Stomach (tissue), 9 donors: ENCODE data around the gene RTKN. TPM values are rescaled to one million over a fixed set of nuclear protein-coding genes. Genes with fewer than 3 reads are reported as not detected.

Experiments used
- DNase-seq, 2 donors: peaks; one replicate each; pipeline versions ENCODE4 v3.0.0 to v3.0.0-alpha.2; 2013 to 2019
- H3K27ac ChIP-seq, 5 donors: fragments of 200-600 bp in 4 of 5; sonication (generic) in 4 of 5; one replicate each; pipeline ENCODE4 v1.5.1; 2013 to 2019; ENCODE audit warnings: mild to moderate bottlenecking in 1 of 5, moderate library complexity in 1 of 5
- H3K27me3 ChIP-seq, 3 donors: fragments of 200-600 bp; sonication (generic); one replicate each; pipeline ENCODE4 v1.5.1; 2017 to 2019; ENCODE audit warnings: mixed run types in 1 of 3
- H3K36me3 ChIP-seq, 4 donors: fragments of 200-600 bp; sonication (generic); 1 replicate in 3 of 4; 2 replicates in 1 of 4; pipeline ENCODE4 v1.5.1; 2016 to 2019
- H3K4me1 ChIP-seq, 4 donors: fragments of 200-600 bp; sonication (generic); one replicate each; pipeline ENCODE4 v1.5.1; 2016 to 2019
- H3K4me3 ChIP-seq, 4 donors: fragments of 200-600 bp; sonication (generic) in 3 of 4; one replicate each; pipeline ENCODE4 v1.5.1; 2016 to 2019; ENCODE audit warnings: mild to moderate bottlenecking in 1 of 4
- H3K9me3 ChIP-seq, 4 donors: fragments of 200-600 bp; sonication (generic); one replicate each; pipeline ENCODE4 v1.5.1; 2016 to 2019
- CTCF ChIP-seq, 7 experiments: fragments of 450-650 bp in 4 of 7; fragments of 200-600 bp in 3 of 7; sonication (generic) in 3 of 7; IDR thresholded peaks; one replicate each; pipeline ENCODE4 v1.5.1; 2016 to 2019; ENCODE audit warnings: antibody characterized with exemption in 7 of 7, control low read depth in 2 of 7, mild to moderate bottlenecking in 1 of 7
- EP300 ChIP-seq: sonication (generic); formaldehyde crosslinking; IDR thresholded peaks from one replicate; pipeline ENCODE4 v1.6.1; 2017; ENCODE audit warnings: antibody characterized with exemption
- POLR2A ChIP-seq, 4 donors: fragments of 450-650 bp; IDR thresholded peaks; one replicate each; pipeline ENCODE4 v1.6.1; 2016; ENCODE audit warnings: antibody characterized with exemption in 4 of 4, control low read depth in 2 of 4, mild to moderate bottlenecking in 1 of 4, moderate library complexity in 1 of 4
- POLR2AphosphoS5 ChIP-seq, 3 donors: sonication (generic); formaldehyde crosslinking; IDR thresholded peaks; one replicate each; pipeline ENCODE4 v1.6.1; 2016; ENCODE audit warnings: antibody characterized with exemption in 3 of 3
- WGBS, 5 donors: extraction: QIAGEN DNeasy Blood & Tissue Kit in 3 of 5; methylation state at CpG; one replicate each; pipeline versions ENCODE4 v1.1.5 to v1.1.7; 2013 to 2018; 5-methylcytosine and 5-hydroxymethylcytosine counted together
- intact Hi-C: fragments of 100-400 bp; cut with DNase I; formaldehyde crosslinking; loops from one replicate; pipeline ENCODE4 v1.15.1; 2023; ENCODE audit warnings: low total_unique reads
- polyA plus RNA-seq, 3 donors: library from polyadenylated mRNA; stranded (reverse); fragments of 200-250 nt; gene quantifications; one replicate each; pipeline ENCODE4 v1.2.3, GENCODE V29; 2013
- total RNA-seq, 5 donors: library from RNA; depleted of rRNA; stranded (reverse); fragments of >200 nt; gene quantifications; one replicate each; pipeline versions ENCODE4 v1.1.0 to v1.2.3, GENCODE V29; 2014 to 2016
- donor health status: healthy with polysubstance abuse.
- donor health status: Bipolar disorder and iron deficiency.
- donor health status: healthy.

RTKN gene
- total and polyA plus RNA-seq, 8 donors: 10.8 to 125 (median 27.0) TPM

- peak within 1 kb of the TSS; percentile 68 to 90 (median 80) for H3K4me3 ChIP-seq
- TF ChIP-seq CTCF (IDR thresholded peaks at IDR 0.05) (peak in 1 of 7 experiments; percentile 18), POLR2A (IDR thresholded peaks at IDR 0.05) (no peak), POLR2AphosphoS5 (IDR thresholded peaks at IDR 0.05) (peak; percentile 80 to 99 (median 93))
- H3K27me3 ChIP-seq: peaks cover 0 to 7% (median 0%) of the 10 kb centered on the region in 3 donors
- WGBS, 5 donors: 0 to 2% (median 1%) methylated on average over 36 to 40 of the region's 40 CpGs
- H3K4me1 ChIP-seq: peaks cover 37 to 45% (median 41%) of the 10 kb centered on the region in 4 donors
- no peaks in the 10 kb centered on the region for H3K9me3 ChIP-seq
- peak; percentile 97 to 99 for DNase-seq
- intact Hi-C loops: no loop called here
- H3K27ac ChIP-seq: peak within 1 kb of the TSS; percentile 21 to 82 (median 79)
- no peaks in the 10 kb centered on the region for H3K36me3 ChIP-seq
Measured at GRCh38 chr2:74454654-74455511, 13.1 kb upstream of the RTKN start, which contains the start of gene INO80B. TSS of gene INO80B (plus strand) at chr2:74455087. CDS start at chr2:74455117, 30 bp downstream.

GRCh38 chr2:74450570-74451190 lies 8.9 kb upstream of the RTKN start:
- no peaks in the 10 kb centered on the region for H3K9me3 ChIP-seq
- TF ChIP-seq POLR2AphosphoS5 (IDR thresholded peaks at IDR 0.05) (no peak), POLR2A (IDR thresholded peaks at IDR 0.05) (no peak), EP300 (no peak), CTCF (IDR thresholded peaks at IDR 0.05) (no peak)
- no peak overlapping the region for H3K4me3 ChIP-seq
- H3K27me3 ChIP-seq: peaks cover 0 to 7% (median 0%) of the 10 kb centered on the region in 3 donors
- 77 to 91% (median 84%) methylated on average over 3 of the region's 3 CpGs for WGBS, 5 donors
- no peak for DNase-seq
- no peaks in the 10 kb centered on the region for H3K36me3 ChIP-seq
- H3K4me1 ChIP-seq: peaks cover 6 to 12% (median 10%) of the 10 kb centered on the region in 4 donors
- H3K27ac ChIP-seq: no peak overlapping the region
- intact Hi-C loops: no loop called here

- WGBS, 5 donors: 59 to 83% (median 77%) methylated on average over 2 of the region's 2 CpGs
Measured at GRCh38 chr2:74448771-74449170, 7.0 kb upstream of the RTKN start.

More at GRCh38 chr2:74448771-74449170, 7.0 kb upstream of the RTKN start:
- no peak for TF ChIP-seq CTCF (IDR thresholded peaks at IDR 0.05)
- no peak for TF ChIP-seq POLR2A (IDR thresholded peaks at IDR 0.05)
- no peak for TF ChIP-seq EP300
- TF ChIP-seq POLR2AphosphoS5 (IDR thresholded peaks at IDR 0.05): no peak
- no peaks in the 10 kb centered on the region for H3K36me3 ChIP-seq
- H3K9me3 ChIP-seq: no peaks in the 10 kb centered on the region
- no peak overlapping the region for H3K27ac ChIP-seq
- intact Hi-C loops: no loop called here
- DNase-seq: no peak
- H3K4me1 ChIP-seq: peaks cover 0 to 8% (median 0%) of the 10 kb centered on the region in 4 donors
- H3K27me3 ChIP-seq: peaks cover 0 to 10% (median 0%) of the 10 kb centered on the region in 3 donors
- no peak overlapping the region for H3K4me3 ChIP-seq
